Skin epidermis (tissue), 12 donors: ENCODE measurements around the gene TCERG1.
"Not testable (repeated sequence)": the region's sequence is repeated elsewhere in the genome, so short reads cannot be mapped to it uniquely, and the experiment has no call there.

Experiments used
- H3K27ac ChIP-seq, 21 experiments: fragments of 200-600 bp; sonication (generic) in 11 of 21; one replicate each; pipeline ENCODE4 v1.5.0; 2020; ENCODE audit warnings: mild to moderate bottlenecking in 3 of 21, inconsistent platforms in 2 of 21, moderate library complexity in 2 of 21
- H3K4me3 ChIP-seq, 7 experiments: fragments of 200-600 bp; sonication (generic) in 2 of 7; one replicate each; pipeline ENCODE4 v1.5.0; 2020; ENCODE audit warnings: inconsistent platforms in 2 of 7, mild to moderate bottlenecking in 2 of 7, moderate library complexity in 1 of 7

Gene TCERG1

DNA sequence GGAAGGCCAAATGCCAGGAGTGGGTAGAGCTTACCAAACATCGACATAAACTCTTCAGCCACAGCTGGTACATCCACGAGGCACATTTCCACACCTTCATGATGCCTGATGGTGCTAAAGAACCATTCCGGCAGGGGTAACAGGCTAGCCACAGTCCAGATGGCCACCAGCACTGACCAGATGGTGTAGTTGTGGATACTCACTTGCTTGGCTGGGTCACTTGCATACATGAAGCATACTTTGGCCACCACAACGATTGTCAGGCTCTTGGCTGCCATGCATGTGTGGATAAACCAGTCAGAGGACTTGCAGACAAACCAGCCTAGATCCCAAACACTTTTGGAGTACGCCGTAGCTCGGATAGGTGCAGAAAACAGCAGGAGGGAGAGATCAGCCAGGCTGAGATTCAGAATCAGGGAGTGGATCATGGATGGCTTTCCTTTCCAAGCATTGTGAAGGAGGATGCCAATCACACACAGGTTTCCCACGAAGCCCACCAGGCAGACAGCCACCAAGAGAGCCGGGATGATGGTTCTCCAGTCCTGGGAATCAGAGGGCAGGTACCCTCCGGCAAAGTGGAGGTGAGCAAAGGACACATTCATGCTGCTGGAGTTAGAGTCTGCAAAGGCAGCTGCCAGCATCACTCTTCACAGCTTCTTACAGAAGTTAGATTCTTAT is 68.5 kb downstream of the TCERG1 start:
- Histone ChIP-seq H3K4me3 (no peak overlapping the region), H3K27ac (no peak overlapping the region)

DNA sequence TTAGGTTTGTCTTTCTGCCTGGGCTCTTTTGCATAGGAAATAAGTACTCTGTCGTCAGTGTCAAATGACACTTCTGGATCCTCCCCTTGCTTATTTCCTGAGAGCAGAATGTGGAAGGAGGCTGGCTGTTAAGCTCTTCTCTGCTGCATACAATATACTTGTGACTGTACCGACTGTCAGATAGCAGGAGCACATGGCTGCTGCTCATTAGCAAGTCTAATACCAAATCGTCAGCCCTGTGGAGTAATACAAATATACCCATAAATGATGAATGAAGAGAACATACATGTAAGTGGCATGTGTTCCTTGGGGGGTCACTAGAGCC is 69.0 kb downstream of the TCERG1 start, which contains the start of gene GPR151:
TSS of gene GPR151 (minus strand) at position 40 of the 325 bp plus-strand sequence. CDS start 77 bp downstream, outside the sequence.
- H3K4me3 ChIP-seq, result no peak within 1 kb of the TSS
- H3K27ac ChIP-seq, result no peak within 1 kb of the TSS

DNA sequence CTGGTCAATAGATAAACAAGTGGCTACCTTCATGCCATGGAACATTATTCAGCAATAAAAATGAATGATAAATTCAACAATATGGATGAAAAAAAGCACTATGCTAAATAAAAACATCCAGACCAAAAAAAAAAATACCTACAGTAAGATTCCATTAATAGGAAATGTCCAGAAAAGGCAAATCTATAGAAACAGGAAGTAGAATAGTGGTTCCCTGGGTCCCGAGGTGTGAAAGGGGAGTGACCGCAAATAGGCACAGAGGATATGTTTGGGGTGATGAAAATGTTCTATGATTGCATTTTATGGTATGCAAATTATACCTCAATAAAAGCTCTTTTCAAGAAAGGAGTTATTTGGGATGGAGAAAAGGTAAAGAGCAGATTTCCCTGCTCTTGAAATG is 72.4 kb downstream of the TCERG1 start:
- H3K4me3 ChIP-seq, result no peak overlapping the region

DNA sequence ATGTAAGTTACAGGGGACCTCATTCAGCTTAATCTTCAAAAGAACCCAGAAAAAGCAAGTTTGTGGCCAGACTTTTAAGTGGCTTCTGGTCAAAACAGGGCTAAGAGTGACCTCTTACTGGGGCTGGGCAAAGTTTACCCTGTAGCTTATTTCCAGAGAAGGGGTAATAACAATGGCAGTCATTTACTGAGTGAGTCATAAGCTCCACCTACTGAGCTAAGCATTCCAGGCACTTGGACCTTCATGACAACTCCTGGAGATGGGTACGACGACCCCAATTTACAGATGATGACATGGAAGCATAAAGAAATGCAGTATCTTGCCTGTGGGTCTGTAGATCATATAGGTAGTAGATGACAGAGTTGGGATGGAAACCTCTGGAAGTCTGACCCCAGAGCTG is 73.6 kb downstream of the TCERG1 start:
- H3K27ac ChIP-seq, result no peak overlapping the region
- H3K4me3 ChIP-seq, result no peak overlapping the region

More for the DNA sequence above, 72.4 kb downstream of the TCERG1 start:
- H3K27ac ChIP-seq, result no peak overlapping the region

DNA sequence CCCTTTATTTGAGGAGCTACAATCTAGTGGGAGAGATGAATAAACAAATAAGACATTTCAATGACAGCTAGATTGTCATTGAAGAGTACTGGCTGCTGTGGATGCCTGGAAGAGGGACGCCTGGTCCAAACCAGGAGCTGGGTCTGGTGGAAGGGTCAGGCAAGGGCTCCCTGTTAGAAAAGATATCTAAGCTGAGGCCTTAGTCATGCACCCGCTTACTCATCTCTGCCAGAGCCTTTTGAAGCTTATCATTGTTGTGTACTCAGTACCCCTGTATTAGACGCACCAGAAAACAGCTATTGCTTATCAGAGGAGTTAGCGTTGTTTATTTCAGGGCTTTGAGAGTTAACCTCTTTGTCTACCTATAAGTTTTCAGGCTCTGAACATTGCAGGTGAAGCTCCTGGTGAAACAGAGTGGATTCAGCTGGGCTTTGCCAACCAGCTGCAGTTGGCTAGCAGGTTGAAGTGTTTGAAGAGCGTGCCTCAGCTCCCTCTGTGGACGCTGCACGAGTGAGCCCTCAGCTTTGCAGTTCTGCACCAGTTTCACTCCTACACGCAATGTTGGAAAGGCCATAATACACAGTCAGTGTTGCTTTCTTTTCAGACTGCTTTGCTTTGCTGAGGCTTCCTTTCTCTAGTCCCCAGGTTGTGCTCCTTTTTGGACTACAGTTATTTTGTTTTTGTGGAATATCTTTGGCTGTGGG is 74.4 kb downstream of the TCERG1 start:
- Histone ChIP-seq H3K4me3 (no peak overlapping the region), H3K27ac (no peak overlapping the region)

DNA sequence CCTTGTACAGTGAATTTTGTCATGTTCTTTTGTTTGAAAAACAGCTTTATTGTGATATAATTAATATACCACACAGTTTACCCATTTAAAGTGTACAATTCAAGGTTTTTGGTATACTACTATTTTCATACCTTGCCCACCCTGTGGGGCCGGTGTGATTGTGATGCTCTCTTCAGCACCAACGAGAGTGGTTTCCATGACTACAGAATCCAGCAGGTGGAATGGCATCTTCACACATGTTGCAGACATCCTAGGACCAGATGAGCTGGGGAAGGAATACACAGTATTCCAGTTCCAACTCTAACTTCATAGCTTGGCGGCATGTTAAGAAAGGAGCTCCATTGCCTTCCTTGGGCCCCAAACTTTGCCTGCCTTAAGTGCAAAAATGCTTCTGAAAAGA is 76.6 kb downstream of the TCERG1 start:
- H3K27ac ChIP-seq, result no peak overlapping the region

DNA sequence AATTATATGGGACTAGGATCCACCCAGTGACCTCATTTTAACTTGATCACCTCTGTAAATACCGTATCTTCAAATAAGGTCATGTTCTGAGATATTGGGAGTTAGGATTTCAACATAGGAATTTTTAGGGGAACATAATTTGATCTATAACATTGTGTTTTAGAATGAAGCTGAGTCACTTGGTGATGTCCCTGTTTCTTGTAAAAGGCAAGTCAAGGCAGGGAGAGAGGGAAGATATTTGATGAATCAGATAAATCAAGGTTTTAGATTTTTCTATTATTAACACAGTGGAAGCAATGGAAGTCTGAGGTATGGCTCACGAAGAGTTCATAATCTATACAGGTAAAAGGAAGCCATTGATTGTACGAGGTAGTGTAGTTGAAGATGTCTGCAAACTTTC is 80.7 kb downstream of the TCERG1 start:
- Histone ChIP-seq H3K4me3 (no peak overlapping the region), H3K27ac (no peak overlapping the region)

More for the DNA sequence above, 76.6 kb downstream of the TCERG1 start:
- no peak overlapping the region for H3K4me3 ChIP-seq

DNA sequence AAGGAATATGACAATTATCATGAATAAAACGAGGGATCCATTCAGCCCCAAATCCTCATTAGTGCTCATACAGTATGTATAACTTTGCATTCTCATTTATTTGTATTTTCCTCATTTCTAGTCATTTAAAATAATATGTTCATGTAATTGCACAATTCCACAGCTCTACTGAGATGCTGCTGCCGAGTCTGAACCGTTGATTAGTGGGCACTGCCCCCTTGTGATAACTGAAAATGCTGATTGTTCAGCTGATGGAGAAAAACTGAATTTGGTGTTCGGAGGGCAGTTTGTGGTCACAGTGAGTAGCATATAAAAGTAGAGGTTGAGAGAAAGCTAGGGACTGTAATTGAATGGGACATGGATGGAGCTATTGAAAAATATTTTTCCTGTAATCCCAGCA is 81.1 kb downstream of the TCERG1 start:
- H3K27ac ChIP-seq, result no peak overlapping the region
- no peak overlapping the region for H3K4me3 ChIP-seq

DNA sequence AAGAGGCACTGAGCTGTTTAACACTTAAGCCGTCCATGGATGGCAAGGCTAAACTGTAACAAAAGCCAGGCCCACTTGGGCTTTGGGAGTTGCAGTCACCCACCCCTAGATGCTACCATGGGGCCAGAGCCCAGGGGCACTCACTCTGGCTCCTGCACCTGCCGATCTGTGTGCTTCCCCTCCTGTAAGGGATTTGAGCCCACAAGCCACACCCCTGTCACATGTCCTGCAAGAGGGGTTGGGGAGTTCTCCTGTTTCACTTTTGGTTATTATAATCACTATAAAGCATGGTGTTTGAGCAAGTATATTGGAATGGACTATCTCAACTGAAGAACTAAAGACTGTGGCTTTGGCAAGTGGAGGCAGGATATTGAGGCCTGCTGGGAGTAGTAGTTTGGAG is 82.9 kb downstream of the TCERG1 start:
- Histone ChIP-seq H3K4me3 (no peak overlapping the region), H3K27ac (no peak overlapping the region)

DNA sequence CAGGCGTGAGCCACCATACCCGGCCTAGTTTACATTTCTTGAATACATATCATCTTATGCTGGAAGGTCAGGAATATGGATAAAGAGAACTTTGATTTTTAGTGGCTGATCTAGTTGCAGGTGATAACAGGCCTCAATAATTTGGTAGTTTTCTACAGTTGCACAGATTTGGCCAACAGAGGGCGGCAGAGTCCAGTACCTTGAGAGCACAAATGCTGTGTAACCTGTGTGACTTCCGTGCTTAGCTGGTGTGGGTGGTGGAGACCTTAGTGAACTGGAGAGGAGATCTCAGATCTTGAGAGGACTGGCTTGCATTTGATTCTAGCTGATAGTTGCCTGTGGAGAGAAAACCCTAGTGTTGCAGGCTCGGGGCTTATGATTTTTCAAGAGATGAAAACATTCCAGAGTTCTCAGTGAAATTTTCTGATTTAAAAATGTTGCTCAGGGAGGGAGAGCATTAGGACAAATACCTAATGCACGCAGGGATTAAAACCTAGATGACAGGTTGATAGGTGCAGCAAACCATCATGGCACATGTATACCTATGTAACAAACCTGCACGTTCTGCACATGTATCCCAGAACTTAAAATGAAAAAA is 86.2 kb downstream of the TCERG1 start:
- Histone ChIP-seq H3K4me3 (no peak overlapping the region), H3K27ac (no peak overlapping the region)

DNA sequence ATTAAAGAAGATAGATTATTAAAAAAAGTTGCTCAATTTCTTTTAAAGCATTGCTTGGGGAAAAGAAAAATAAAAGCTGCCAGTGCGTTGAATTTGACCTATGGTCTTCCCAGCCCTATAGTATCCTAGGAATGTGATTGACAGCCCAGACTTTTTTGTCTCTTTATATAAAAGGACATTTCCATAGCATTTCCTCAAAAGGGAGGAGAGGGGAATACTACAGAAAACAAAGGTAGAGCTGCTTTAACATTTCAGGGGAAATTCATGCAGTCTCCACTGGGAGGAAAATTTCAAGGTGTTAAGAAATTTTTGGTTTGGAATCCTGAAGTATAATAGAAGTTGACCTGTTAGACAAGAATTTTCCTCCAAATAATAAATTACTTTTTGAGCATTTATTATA is 86.7 kb downstream of the TCERG1 start:
- H3K4me3 ChIP-seq, result no peak overlapping the region
- H3K27ac ChIP-seq, result no peak overlapping the region

DNA sequence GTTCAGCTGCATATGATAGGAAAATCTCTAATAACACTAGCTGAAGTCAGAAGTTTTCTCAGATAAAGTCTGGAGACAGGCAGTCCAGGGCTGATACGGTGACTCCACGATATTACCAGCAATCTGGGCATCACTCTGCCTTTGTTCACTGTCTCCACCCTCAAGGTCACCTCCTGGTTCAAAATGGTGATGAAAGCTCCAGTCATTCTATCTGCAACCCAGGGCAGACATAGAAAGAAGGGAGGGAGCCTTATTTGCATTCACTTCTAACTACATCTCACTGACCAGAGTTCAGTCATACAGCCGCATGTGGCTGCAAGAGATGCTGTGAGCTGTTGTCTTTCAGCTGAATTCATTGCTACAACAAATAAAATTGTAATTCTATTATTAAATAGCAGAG is 91.3 kb downstream of the TCERG1 start:
- H3K4me3 ChIP-seq, result no peak overlapping the region
- H3K27ac ChIP-seq, result no peak overlapping the region

DNA sequence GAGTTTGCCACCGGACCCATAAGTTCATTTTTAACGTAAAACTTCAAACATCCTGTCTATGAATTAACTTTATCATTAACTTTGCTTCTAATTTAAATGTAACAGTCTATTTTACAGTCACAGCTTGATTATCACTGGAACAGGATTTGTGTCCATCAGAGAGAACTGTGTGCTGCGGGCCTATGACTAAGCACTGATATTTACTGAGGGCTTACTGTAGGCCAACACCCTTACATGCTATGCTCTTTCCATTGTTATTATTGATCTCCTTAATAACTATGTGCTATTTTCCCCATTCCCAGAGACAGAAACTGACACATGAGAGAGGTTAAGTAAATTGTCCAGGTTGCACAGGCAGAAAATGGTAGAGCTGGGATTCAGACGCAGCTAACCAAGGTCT is 92.8 kb downstream of the TCERG1 start:
- Histone ChIP-seq H3K4me3 (no peak overlapping the region), H3K27ac (no peak overlapping the region)

DNA sequence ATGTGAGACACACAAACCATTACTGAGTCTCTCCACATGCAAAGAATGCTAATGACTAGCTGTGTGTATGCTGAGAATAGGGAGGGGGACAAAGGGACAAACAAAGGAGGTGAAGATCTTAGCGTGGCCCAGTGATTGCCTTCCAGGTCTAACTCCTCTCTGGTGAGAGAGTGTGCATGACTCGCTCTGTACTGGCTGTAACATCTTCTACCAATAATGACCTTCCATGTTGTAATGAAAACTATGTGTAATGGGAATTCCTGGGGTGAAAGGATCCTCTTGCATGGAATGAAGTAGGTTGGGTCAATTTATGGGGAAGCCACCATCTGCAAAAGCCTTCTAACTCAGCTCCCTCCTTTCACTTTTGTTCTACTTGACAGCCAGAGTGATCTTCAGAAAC is 93.3 kb downstream of the TCERG1 start:
- Histone ChIP-seq H3K27ac (no peak overlapping the region), H3K4me3 (no peak overlapping the region)

DNA sequence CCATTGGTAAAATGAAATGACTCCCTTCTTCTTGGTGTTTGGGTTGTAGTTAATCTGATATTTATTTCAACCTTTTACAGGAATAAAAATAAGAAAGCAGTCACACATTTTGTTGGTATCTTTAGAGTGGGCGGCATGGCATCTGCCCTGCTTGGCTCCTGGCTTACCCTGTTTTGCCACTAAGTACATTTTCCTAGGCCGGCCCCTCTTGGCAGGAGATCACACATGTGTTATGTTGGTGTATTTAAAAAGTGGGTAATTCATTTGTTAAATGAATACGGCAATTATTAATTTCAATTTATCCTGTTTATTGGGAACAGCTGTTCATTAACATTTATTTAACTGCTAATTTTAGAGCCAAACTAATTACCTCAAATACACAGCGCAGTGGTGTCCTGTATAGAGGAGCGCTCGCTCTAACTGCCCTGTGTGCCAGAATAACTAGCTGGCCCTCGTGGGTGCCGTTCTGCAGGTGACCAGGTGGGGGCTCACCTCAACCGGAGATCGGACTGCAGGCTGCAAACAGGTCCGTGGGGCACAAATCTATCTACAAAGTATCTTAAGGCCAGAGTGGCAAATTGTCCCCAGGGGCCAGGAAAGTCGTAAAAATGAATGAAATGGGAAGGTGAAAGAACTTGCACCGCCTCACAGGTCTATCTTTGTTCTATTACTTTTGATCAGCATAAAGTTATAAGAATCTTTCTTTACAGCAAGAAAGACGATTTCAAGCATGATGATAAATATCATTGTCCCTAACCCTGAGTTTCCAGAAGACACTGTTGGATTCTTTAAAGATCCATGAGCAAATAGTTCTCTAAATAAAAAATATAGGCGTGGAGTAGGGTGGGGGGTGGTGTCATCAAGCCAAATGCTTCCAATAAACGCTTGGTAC is 95.1 kb downstream of the TCERG1 start:
- Histone ChIP-seq H3K27ac (no peak overlapping the region), H3K4me3 (no peak overlapping the region)

DNA sequence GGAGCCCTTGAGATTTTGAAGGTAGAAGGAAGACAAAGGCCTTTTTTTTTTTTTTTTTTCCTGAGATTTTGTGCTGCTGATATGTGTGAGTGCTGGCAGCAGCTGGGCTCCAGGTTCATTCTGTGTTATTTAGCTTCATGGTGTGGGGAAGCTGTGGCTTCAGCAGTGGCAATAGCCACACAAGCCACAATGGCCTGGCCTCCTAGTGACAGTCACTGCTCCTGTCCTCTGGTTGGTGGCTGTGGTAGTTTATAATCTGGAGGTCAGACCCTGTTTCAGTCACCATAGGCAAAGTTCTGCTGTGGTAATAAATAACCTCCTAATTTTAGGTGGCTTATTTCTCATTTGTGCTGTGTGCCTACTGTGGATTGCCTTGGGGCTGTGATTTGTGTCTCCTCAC is 97.1 kb downstream of the TCERG1 start:
- no peak overlapping the region for H3K27ac ChIP-seq

DNA sequence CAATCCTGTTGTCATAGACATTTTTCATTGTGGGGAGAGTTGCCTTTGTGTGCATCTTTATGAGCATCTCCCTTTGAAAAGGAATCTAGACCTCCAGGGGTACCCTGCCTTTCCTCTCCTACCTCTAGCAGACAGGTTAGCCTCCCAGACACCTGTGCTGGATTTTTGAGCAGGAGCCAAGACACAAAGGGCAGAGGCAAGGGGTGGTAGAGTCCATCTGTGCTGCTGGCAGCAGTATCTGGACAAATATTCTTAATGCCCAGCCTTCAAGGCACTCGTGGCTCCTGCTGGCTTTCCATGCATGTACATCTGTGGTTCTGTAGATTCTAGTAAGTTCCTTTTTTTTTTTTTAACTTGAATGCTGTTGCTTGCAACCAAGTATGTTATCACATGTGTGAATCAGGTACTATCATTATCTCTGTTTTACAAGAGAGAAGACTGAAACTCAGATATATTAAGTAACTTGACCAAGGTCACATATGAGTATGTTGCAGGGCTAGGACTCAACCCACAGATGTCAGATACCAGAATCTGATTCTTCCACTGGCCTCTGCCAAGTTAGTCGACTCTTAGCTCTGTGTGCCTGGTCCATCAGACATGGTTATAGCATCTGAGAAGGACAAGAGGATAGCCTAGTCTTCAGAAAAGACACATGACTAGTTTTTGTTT is 101.8 kb downstream of the TCERG1 start:
- Histone ChIP-seq H3K27ac (no peak overlapping the region), H3K4me3 (no peak overlapping the region)

More for the DNA sequence above, 97.1 kb downstream of the TCERG1 start:
- H3K4me3 ChIP-seq, result no peak overlapping the region

DNA sequence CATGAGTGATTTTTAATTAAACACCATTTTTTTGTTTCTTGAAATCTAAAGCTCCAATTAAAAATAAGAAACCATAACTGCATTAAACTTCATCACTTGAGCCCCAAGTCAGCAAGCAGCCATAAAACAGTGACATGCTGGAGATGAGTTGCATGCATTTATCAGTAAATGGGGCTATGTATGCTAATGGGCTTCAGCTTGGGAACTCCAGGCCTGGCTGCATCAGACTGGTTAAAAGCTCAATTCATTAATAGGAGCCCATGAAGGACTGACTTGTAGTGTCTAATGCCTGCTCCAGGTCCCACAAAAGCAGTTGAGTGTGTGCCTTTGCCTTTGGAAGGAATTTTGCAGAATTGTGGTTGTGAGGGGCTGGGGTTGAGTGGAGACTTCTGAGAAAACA is 102.5 kb downstream of the TCERG1 start:
- Histone ChIP-seq H3K27ac (no peak overlapping the region), H3K4me3 (no peak overlapping the region)

DNA sequence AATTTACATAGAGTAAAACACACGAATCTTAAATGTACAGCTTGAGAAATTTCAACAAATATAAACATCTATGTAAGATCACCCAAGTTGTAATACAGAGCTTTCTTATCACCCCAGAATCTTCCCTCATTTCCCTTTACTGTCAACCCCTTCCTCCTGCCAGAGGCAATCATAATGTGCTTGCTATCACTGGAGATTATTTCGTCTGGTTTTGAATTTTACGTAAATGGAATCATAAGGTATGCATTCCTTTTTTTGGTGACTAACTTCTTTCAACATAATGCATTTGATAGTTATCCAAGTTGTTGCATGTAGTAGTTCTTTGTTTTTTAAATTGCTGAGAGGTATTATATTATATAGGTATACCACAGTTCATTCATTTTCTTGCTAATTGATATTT is 106.3 kb downstream of the TCERG1 start:
- H3K27ac ChIP-seq, result no peak overlapping the region
- no peak overlapping the region for H3K4me3 ChIP-seq

DNA sequence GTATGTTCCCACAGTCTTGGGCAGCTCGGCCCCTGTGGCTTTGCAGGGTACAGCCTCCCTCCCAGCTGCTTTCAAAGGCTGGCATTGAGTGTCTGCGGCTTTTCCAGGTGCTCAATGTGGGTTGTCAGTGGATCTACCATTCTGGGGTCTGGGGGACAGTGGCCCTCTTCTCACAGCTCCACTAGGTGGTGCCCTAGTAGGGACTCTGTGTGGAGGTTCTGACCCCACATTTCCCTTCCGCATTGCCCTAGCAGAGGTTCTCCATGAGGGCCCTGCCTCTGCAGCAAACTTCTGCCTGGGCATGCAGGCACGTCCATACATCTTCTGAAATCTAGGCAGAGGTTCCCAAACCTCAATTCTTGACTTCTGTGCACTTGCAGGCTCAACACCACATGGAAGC is 109.8 kb downstream of the TCERG1 start:
- not testable (repeated sequence) for H3K4me3 ChIP-seq, H3K27ac ChIP-seq
